Spinal cord (tissue), 10 donors: Measurements from ENCODE around the gene PARP15. TPM values are rescaled to one million over a fixed set of nuclear protein-coding genes. Genes with fewer than 3 reads are reported as not detected.

ENCODE experiments used
- DNase-seq, 6 donors: peaks; one replicate each; pipeline versions ENCODE4 v3.0.0 to v3.0.0-alpha.2; 2013 to 2015; ENCODE audit warnings: low spot score in 6 of 6, low read depth in 4 of 6
- H3K27ac ChIP-seq: one replicate; pipeline ENCODE4 v1.5.1; 2013; ENCODE audit warnings: low read depth, low read length, control low read depth
- H3K27me3 ChIP-seq: one replicate; pipeline ENCODE4 v1.6.1; 2013; ENCODE audit warnings: low read length; ENCODE audit not compliant: control insufficient read depth, insufficient read depth
- H3K36me3 ChIP-seq: one replicate; pipeline ENCODE4 v1.6.1; 2013; ENCODE audit warnings: low read length; ENCODE audit not compliant: control insufficient read depth, insufficient read depth
- H3K4me1 ChIP-seq: one replicate; pipeline ENCODE4 v1.6.1; 2013; ENCODE audit warnings: low read length; ENCODE audit not compliant: control insufficient read depth, insufficient read depth
- H3K4me3 ChIP-seq: one replicate; pipeline ENCODE4 v1.5.1; 2013; ENCODE audit warnings: low read depth, low read length, control low read depth
- H3K9me3 ChIP-seq: one replicate; pipeline ENCODE4 v1.6.1; 2013; ENCODE audit warnings: low read length; ENCODE audit not compliant: control insufficient read depth, insufficient read depth
- WGBS: methylation state at CpG from one replicate; pipeline ENCODE4 v1.1.5; 2013; ENCODE audit warnings: missing lambda C conversion rate; ENCODE audit not compliant: insufficient coverage; 5-methylcytosine and 5-hydroxymethylcytosine counted together
- polyA plus RNA-seq, 2 donors: library from polyadenylated mRNA; unstranded; fragments of 120-200 nt; gene quantifications; one replicate each; pipeline ENCODE4 v1.2.1, GENCODE V29; 2013; ENCODE audit not compliant: insufficient read length in 2 of 2
- total RNA-seq, 2 donors: library from RNA; depleted of rRNA in 1 of 2; stranded (reverse); fragments of 120-200 nt in 1 of 2; fragments of >200 nt in 1 of 2; gene quantifications; one replicate each; pipeline versions ENCODE4 v1.2.3 to v1.2.4, GENCODE V29; 2013 to 2014
- donor health status: healthy.

PARP15 gene
- total and polyA plus RNA-seq, 4 donors, result 0.44 to 0.79 (median 0.52) TPM

GRCh38 chr3:122548619-122549018 lies 28.8 kb upstream of the PARP15 start:
- Histone ChIP-seq H3K9me3 (no peaks in the 10 kb centered on the region), H3K4me1 (no peaks in the 10 kb centered on the region), H3K36me3 (peaks cover 11% of the 10 kb centered on the region), H3K27ac (no peak overlapping the region), H3K27me3 (no peaks in the 10 kb centered on the region), H3K4me3 (no peak overlapping the region)
- no CpG with 5 or more reads among the region's 1 CpG for WGBS
- DNase-seq, result no peak

- no peaks in the 10 kb centered on the region for H3K4me1 ChIP-seq
- no peak overlapping the region for H3K4me3 ChIP-seq
- no peak overlapping the region for H3K27ac ChIP-seq
- WGBS, result 100% methylated on average over 1 of the region's 3 CpGs
- no peaks in the 10 kb centered on the region for H3K9me3 ChIP-seq
- no peaks in the 10 kb centered on the region for H3K27me3 ChIP-seq
- no peak for DNase-seq
- H3K36me3 ChIP-seq, result peaks cover 3% of the 10 kb centered on the region
These were observed 24.3 kb upstream of the PARP15 start for GRCh38 chr3:122553171-122553570.

- Histone ChIP-seq H3K4me3 (no peak overlapping the region), H3K27me3 (no peaks in the 10 kb centered on the region), H3K27ac (no peak overlapping the region), H3K4me1 (no peaks in the 10 kb centered on the region), H3K9me3 (no peaks in the 10 kb centered on the region), H3K36me3 (peaks cover 3% of the 10 kb centered on the region)
- WGBS, result 89% methylated on average over 4 of the region's 6 CpGs
- DNase-seq, result no peak
These were observed 22.0 kb upstream of the PARP15 start for GRCh38 chr3:122555275-122556071.

- Histone ChIP-seq H3K9me3 (no peaks in the 10 kb centered on the region), H3K4me1 (no peaks in the 10 kb centered on the region), H3K27ac (no peak overlapping the region), H3K36me3 (no peaks in the 10 kb centered on the region), H3K4me3 (no peak overlapping the region), H3K27me3 (no peaks in the 10 kb centered on the region)
- WGBS, result 58% methylated on average over 3 of the region's 5 CpGs
- DNase-seq, result no peak
These were observed 20.1 kb upstream of the PARP15 start for GRCh38 chr3:122557356-122557755.

DNA sequence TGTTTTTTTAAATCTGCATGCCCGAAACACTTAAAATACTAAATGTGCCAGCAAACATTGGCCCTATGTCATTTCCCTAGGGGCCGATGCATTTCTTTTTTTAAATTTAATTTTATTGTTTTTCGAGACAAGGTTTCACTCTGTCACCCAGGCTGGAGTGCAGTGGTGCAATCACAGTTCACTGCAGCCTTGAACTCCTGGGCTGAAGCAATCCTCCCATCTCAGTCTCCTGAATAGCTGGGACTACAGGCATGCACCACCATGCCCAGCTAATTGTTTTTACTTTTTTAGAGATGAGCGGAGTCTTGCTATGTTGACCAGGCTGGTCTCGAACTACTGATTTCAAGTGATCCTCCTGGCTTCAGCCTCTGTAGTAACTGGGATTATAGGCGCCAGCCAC lies 18.8 kb upstream of the PARP15 start:
- DNase-seq, result no peak
- Histone ChIP-seq H3K4me3 (no peak overlapping the region), H3K27me3 (no peaks in the 10 kb centered on the region), H3K27ac (no peak overlapping the region), H3K9me3 (no peaks in the 10 kb centered on the region), H3K36me3 (no peaks in the 10 kb centered on the region), H3K4me1 (peaks cover 3% of the 10 kb centered on the region)
- 100% methylated on average over 3 of the region's 6 CpGs for whole genome bisulfite sequencing

GRCh38 chr3:122559906-122560305 lies 17.5 kb upstream of the PARP15 start:
- H3K27ac ChIP-seq, result no peak overlapping the region
- H3K4me3 ChIP-seq, result no peak overlapping the region
- H3K36me3 ChIP-seq, result no peaks in the 10 kb centered on the region
- H3K9me3 ChIP-seq, result no peaks in the 10 kb centered on the region
- WGBS, result 77% methylated on average over 3 of the region's 3 CpGs
- no peak for DNase-seq
- peaks cover 12% of the 10 kb centered on the region for H3K4me1 ChIP-seq
- no peaks in the 10 kb centered on the region for H3K27me3 ChIP-seq

DNA sequence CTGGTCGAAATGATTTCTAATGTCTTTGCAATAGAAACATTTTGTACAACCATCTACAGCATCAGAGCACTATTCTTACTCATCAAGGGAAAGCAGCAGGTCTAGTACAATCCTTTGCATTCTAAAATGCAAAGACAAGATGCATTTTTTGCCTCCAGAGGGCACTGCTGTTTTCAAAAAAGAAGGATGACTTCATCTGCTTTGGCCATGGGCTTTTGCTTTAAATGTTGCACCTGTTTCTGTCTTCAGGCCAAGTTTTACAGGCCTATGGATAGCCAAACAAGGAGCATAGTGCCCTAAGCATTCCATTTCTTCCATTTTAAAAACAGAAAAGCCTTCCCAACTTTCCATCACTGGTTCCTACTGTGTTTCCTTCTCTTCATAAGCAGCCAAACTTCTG lies 16.8 kb upstream of the PARP15 start:
- H3K4me1 ChIP-seq, result peaks cover 12% of the 10 kb centered on the region
- DNase-seq, result peak; percentile 22 to 85 (median 32)
- H3K27me3 ChIP-seq, result no peaks in the 10 kb centered on the region
- H3K27ac ChIP-seq, result no peak overlapping the region
- no peaks in the 10 kb centered on the region for H3K9me3 ChIP-seq
- no peaks in the 10 kb centered on the region for H3K36me3 ChIP-seq
- 80% methylated on average over 1 of the region's 1 CpG for WGBS
- no peak overlapping the region for H3K4me3 ChIP-seq

DNA sequence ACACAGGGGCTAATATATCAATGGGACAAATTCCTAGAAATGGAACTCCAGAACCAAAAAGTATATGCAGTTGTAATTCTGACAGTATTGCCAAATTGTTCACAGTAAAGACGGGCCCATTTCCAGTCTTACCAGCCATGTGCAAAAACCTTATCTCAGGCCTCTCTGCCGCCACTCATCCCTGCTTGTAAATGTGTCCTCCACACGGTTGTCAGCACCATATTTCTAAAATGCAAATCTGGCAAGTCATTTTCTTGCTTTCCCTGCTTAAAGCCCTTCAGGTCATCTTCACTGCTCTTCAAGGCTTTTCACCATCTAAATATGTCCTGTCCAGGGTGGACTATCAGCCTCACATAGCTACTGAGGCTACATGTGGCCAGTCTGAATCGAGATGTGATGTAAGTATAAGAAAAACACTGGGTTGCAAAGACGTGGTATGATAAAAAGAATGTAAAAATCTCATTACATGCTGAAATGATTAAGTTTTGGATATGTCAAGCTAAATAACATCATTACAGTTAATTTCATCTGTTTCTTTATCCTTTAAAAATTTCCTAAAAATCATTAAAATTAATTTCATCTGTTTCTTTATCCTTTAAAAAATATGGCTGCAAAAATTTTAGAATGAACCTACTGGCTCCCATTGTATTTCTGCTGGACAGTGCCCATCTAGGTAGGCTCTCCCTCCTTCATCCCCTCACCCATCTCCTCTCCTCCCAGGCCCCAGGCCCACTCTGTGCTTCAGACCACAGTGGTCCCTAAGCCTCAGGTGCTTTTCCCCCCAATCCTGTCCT lies 14.3 kb upstream of the PARP15 start:
- DNase-seq, result no peak
- Histone ChIP-seq H3K9me3 (no peaks in the 10 kb centered on the region), H3K27ac (peak overlapping the region; percentile 81), H3K4me3 (peak overlapping the region; percentile 76), H3K36me3 (no peaks in the 10 kb centered on the region), H3K27me3 (no peaks in the 10 kb centered on the region), H3K4me1 (peaks cover 12% of the 10 kb centered on the region)
- WGBS, result 88% methylated on average over 3 of the region's 5 CpGs

DNA sequence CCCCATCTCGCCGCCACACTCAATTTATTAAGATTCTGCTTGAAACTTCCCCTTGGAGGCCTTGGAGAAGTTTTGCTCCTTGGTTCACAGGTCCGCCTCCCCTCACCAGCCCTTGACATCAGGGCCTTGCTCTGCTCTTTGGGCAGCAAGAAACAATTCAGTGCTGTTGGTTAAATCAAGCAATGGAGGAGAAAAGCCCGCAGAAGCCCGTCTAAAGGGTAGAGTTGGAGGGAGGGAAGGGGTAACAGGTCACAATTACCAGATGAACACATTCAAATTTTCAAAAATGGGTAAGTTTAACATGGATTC lies 13.8 kb upstream of the PARP15 start:
- no CpG with 5 or more reads among the region's 5 CpGs for WGBS
- Histone ChIP-seq H3K4me3 (peak overlapping the region; percentile 76), H3K9me3 (no peaks in the 10 kb centered on the region), H3K27ac (peak overlapping the region; percentile 81), H3K4me1 (peaks cover 12% of the 10 kb centered on the region), H3K27me3 (no peaks in the 10 kb centered on the region), H3K36me3 (no peaks in the 10 kb centered on the region)
- DNase-seq, result peak in 3 of 6 donors; percentile 3 to 26 (median 15)
